Fibroblast of lung (primary cell): ENCODE results near the gene LSM11. TPM values are rescaled to one million over a fixed set of nuclear protein-coding genes. Genes with fewer than 3 reads are reported as not detected.

Source experiments
- DNase-seq, 2 donors: peaks; one replicate each; pipeline versions ENCODE4 v3.0.0 to v3.0.0-alpha.2; 2010; ENCODE audit warnings: low read depth in 2 of 2
- H2AFZ ChIP-seq: 2 replicates; pipeline ENCODE4 v1.5.1; 2012; ENCODE audit warnings: low read length, control low read depth, inconsistent platforms
- H3K27ac ChIP-seq: 2 replicates; pipeline ENCODE4 v1.5.1; 2011; ENCODE audit warnings: low read length, control low read depth; ENCODE audit not compliant: insufficient read depth
- H3K27me3 ChIP-seq: 2 replicates; pipeline ENCODE4 v1.5.1; 2011; ENCODE audit warnings: mild to moderate bottlenecking, low read length; ENCODE audit not compliant: control insufficient read depth, insufficient read depth
- H3K36me3 ChIP-seq: 2 replicates; pipeline ENCODE4 v1.5.1; 2011; ENCODE audit warnings: low read length; ENCODE audit not compliant: control insufficient read depth, insufficient read depth
- H3K4me1 ChIP-seq: 2 replicates; pipeline ENCODE4 v1.5.1; 2011; ENCODE audit warnings: low read length; ENCODE audit not compliant: control insufficient read depth, insufficient read depth; ENCODE audit errors: extremely low read depth
- H3K4me2 ChIP-seq: 2 replicates; pipeline ENCODE4 v1.5.1; 2011; ENCODE audit warnings: low read length, control low read depth; ENCODE audit not compliant: insufficient read depth; ENCODE audit errors: extremely low read depth
- H3K4me3 ChIP-seq, 4 experiments: fragments of 200-600 bp in 1 of 4; sonication (generic) in 1 of 4; replicated peaks in 1 of 4; 2 replicates each; pipeline ENCODE4 v1.5.1; 2011 to 2016; ENCODE audit warnings: low read length in 4 of 4, low read depth in 3 of 4, mild to moderate bottlenecking in 3 of 4, control low read depth in 2 of 4, inconsistent platforms in 1 of 4, mixed read lengths in 1 of 4; ENCODE audit not compliant: insufficient read depth in 1 of 4; ENCODE audit errors: control extremely low read depth in 1 of 4
- H3K79me2 ChIP-seq: 2 replicates; pipeline ENCODE4 v1.5.1; 2012; ENCODE audit warnings: mild to moderate bottlenecking, low read length, inconsistent platforms; ENCODE audit not compliant: control insufficient read depth, insufficient read depth
- H3K9ac ChIP-seq: 2 replicates; pipeline ENCODE4 v1.5.1; 2011; ENCODE audit warnings: mild to moderate bottlenecking, low read length, control low read depth; ENCODE audit not compliant: insufficient read depth
- H3K9me3 ChIP-seq: 2 replicates; pipeline ENCODE4 v1.5.1; 2012; ENCODE audit warnings: low read depth, low read length; ENCODE audit not compliant: control insufficient read depth, insufficient read depth
- H4K20me1 ChIP-seq: 2 replicates; pipeline ENCODE4 v1.5.1; 2011; ENCODE audit warnings: low read length; ENCODE audit not compliant: control insufficient read depth, insufficient read depth; ENCODE audit errors: extremely low read depth
- CTCF ChIP-seq, 2 donors: IDR thresholded peaks in 1 of 2; conservative IDR thresholded peaks in 1 of 2; 1 replicate in 1 of 2; 2 replicates in 1 of 2; pipeline ENCODE4 v1.5.1; 2011 to 2012; ENCODE audit warnings: low read length in 2 of 2, control low read depth in 1 of 2, inconsistent platforms in 1 of 2, low read depth in 1 of 2, mild to moderate bottlenecking in 1 of 2
- EZH2 ChIP-seq: IDR thresholded peaks from 2 replicates; pipeline ENCODE4 v1.5.1; 2012; ENCODE audit warnings: low read length, control low read depth, mild to moderate bottlenecking; ENCODE audit errors: missing control alignments
- polyA plus RNA-seq, 2 donors: library from polyadenylated mRNA; depleted of rRNA in 1 of 2; stranded (reverse) in 1 of 2; unstranded in 1 of 2; fragments of >200 nt; gene quantifications; 2 replicates each; pipeline ENCODE4 v1.2.1, GENCODE V29; 2011 to 2012; ENCODE audit warnings: missing spikeins in 1 of 2
- total RNA-seq: library from RNA; depleted of rRNA; stranded (reverse); fragments of >200 nt; gene quantifications from 2 replicates; pipeline ENCODE4 v1.2.1, GENCODE V29; 2014

The LSM11 gene
- total and polyA plus RNA-seq, 2 donors (not counting 1 experiment from before 2014, with no cell fraction given): 2.1 to 2.5 TPM

- no peak for DNase-seq
These were observed 24.2 kb downstream of the LSM11 start for GRCh38 chr5:157767689-157768088.

GRCh38 chr5:157770665-157771064 lies 27.2 kb downstream of the LSM11 start:
- DNase-seq: no peak
- no peaks in the 10 kb centered on the region for H3K9me3 ChIP-seq
- H3K79me2 ChIP-seq: no peaks in the 10 kb centered on the region
- H3K4me3 ChIP-seq: no peak overlapping the region
- no peaks in the 10 kb centered on the region for H3K36me3 ChIP-seq
- no peak for TF ChIP-seq EZH2
- no peak for TF ChIP-seq CTCF (conservative IDR thresholded peaks at IDR 0.05 in 1 of 2, IDR thresholded peaks at IDR 0.05 in 1 of 2; ENCODE audit: low read depth in 1 of 2, low read length in 2 of 2)
- no peak overlapping the region for H3K27ac ChIP-seq
- H3K9ac ChIP-seq: no peak overlapping the region
- no peaks in the 10 kb centered on the region for H4K20me1 ChIP-seq
- H3K27me3 ChIP-seq: no peaks in the 10 kb centered on the region
- H2AFZ ChIP-seq: no peak overlapping the region
- H3K4me1 ChIP-seq: peaks cover 2% of the 10 kb centered on the region
- H3K4me2 ChIP-seq: no peak overlapping the region

More at GRCh38 chr5:157767689-157768088, 24.2 kb downstream of the LSM11 start:
- H3K27ac ChIP-seq: no peak overlapping the region
- no peaks in the 10 kb centered on the region for H3K9me3 ChIP-seq
- no peaks in the 10 kb centered on the region for H3K79me2 ChIP-seq
- H3K36me3 ChIP-seq: no peaks in the 10 kb centered on the region
- no peak overlapping the region for H3K4me3 ChIP-seq
- H3K4me2 ChIP-seq: no peak overlapping the region
- no peaks in the 10 kb centered on the region for H3K27me3 ChIP-seq
- no peak for TF ChIP-seq CTCF (conservative IDR thresholded peaks at IDR 0.05 in 1 of 2, IDR thresholded peaks at IDR 0.05 in 1 of 2; ENCODE audit: low read depth in 1 of 2, low read length in 2 of 2)
- no peak for TF ChIP-seq EZH2
- H3K4me1 ChIP-seq: peaks cover 2% of the 10 kb centered on the region
- H3K9ac ChIP-seq: no peak overlapping the region
- H4K20me1 ChIP-seq: no peaks in the 10 kb centered on the region
- H2AFZ ChIP-seq: no peak overlapping the region

- Histone ChIP-seq H4K20me1 (no peaks in the 10 kb centered on the region), H3K27ac (no peak overlapping the region), H3K4me3 (no peak overlapping the region), H3K36me3 (no peaks in the 10 kb centered on the region), H3K9me3 (no peaks in the 10 kb centered on the region), H3K4me1 (peaks cover 2% of the 10 kb centered on the region), H2AFZ (no peak overlapping the region), H3K79me2 (no peaks in the 10 kb centered on the region), H3K4me2 (no peak overlapping the region), H3K27me3 (no peaks in the 10 kb centered on the region), H3K9ac (no peak overlapping the region)
- DNase-seq: no peak
- no peak for TF ChIP-seq CTCF (conservative IDR thresholded peaks at IDR 0.05 in 1 of 2, IDR thresholded peaks at IDR 0.05 in 1 of 2; ENCODE audit: low read depth in 1 of 2, low read length in 2 of 2)
These were observed 28.6 kb downstream of the LSM11 start for GRCh38 chr5:157772127-157772526.
